ENCODE results near the gene CAMTA1.

- TF ChIP-seq CTCF (IDR thresholded peaks at IDR 0.05; ENCODE audit: borderline replicate concordance, extremely low read depth, low read length, poor library complexity, severe bottlenecking) (no peak), EZH2 (IDR thresholded peaks at IDR 0.05; ENCODE audit: borderline replicate concordance, low read depth, low read length, severe bottlenecking) (no peak)
Measured at GRCh38 chr1:7482077-7482476, 696.8 kb downstream of the CAMTA1 start.

Data from DND-41 (cell line).